H1 (cell line): Measurements from ENCODE around the gene CIAO3. TPM values are rescaled to one million over a fixed set of nuclear protein-coding genes. Genes with fewer than 3 reads are reported as not detected.

Experiments used
- ASH2L ChIP-seq: fragments of 200-600, 300-600 bp; sonication (generic); IDR thresholded peaks from one replicate; pipeline ENCODE4 v1.7.1; 2017; ENCODE audit warnings: low read length
- CHD7 ChIP-seq: fragments of 300-600 bp; sonication (generic); IDR thresholded peaks from 2 replicates; pipeline ENCODE4 v1.7.1; 2012; ENCODE audit warnings: low read length, moderate library complexity, mild to moderate bottlenecking, inconsistent platforms; ENCODE audit not compliant: insufficient replicate concordance
- POLR2AphosphoS5 ChIP-seq: IDR thresholded peaks from 2 replicates; pipeline ENCODE4 v1.6.1; 2011; ENCODE audit warnings: low read depth, low read length
- RNF2 ChIP-seq: fragments of 200-900, 300-1000 bp; sonication (generic); IDR thresholded peaks from 2 replicates; pipeline ENCODE4 v1.7.1; 2016; ENCODE audit warnings: borderline replicate concordance, low read depth, mild to moderate bottlenecking, antibody characterized with exemption, low read length; ENCODE audit not compliant: poor library complexity, severe bottlenecking; ENCODE audit errors: missing control alignments
- SIN3A ChIP-seq, 2 experiments: IDR thresholded peaks in 1 of 2; conservative IDR thresholded peaks in 1 of 2; 2 replicates each; pipeline ENCODE4 v1.6.1; 2011 to 2012; ENCODE audit warnings: low read length in 2 of 2, improper control_type of control experiment in 1 of 2, low read depth in 1 of 2, mild to moderate bottlenecking in 1 of 2
- SP2 ChIP-seq: IDR thresholded peaks from 2 replicates; pipeline ENCODE4 v1.6.1; 2012; ENCODE audit warnings: mild to moderate bottlenecking, low read length, inconsistent platforms
- TAF7 ChIP-seq: optimal IDR thresholded peaks from 2 replicates; pipeline ENCODE3; 2011; ENCODE audit warnings: low read depth, mild to moderate bottlenecking, inconsistent platforms, low read length, moderate library complexity, borderline replicate concordance
- TEAD4 ChIP-seq: IDR thresholded peaks from 2 replicates; pipeline ENCODE4 v1.6.1; 2012; ENCODE audit warnings: low read depth, low read length, inconsistent platforms, mixed read lengths
- polyA plus RNA-seq, 7 experiments: library from polyadenylated mRNA; depleted of rRNA in 3 of 7; stranded (reverse) in 5 of 7; unstranded in 2 of 7; fragments of >200 nt in 5 of 7; fragments of 200-250 nt in 2 of 7; gene quantifications; 1 replicate in 5 of 7; 2 replicates in 1 of 7; 4 replicates in 1 of 7; pipeline versions ENCODE4 v1.2.1 to v1.2.3, GENCODE V29; 2011 to 2013; ENCODE audit warnings: missing spikeins in 2 of 7, mixed read lengths in 2 of 7
- total RNA-seq: library from RNA; stranded (reverse); fragmentation: NEBNext Ultra II Directional; extraction: Animal tissue kit (Norgen Biotek cat#: 25700); gene quantifications from 2 replicates; pipeline ENCODE4 v1.2.1, GENCODE V29; 2021
- TF ChIP-seq, protein P1 (sequence below): IDR thresholded peaks from 2 replicates; pipeline ENCODE4 v1.6.1; 2012; ENCODE audit warnings: inconsistent platforms

Gene CIAO3
- total and polyA plus RNA-seq, 2 of the 8 experiments (the other 6 are each of a cell fraction or from before 2014, with no cell fraction given), result 20.0 to 20.4 TPM

DNA sequence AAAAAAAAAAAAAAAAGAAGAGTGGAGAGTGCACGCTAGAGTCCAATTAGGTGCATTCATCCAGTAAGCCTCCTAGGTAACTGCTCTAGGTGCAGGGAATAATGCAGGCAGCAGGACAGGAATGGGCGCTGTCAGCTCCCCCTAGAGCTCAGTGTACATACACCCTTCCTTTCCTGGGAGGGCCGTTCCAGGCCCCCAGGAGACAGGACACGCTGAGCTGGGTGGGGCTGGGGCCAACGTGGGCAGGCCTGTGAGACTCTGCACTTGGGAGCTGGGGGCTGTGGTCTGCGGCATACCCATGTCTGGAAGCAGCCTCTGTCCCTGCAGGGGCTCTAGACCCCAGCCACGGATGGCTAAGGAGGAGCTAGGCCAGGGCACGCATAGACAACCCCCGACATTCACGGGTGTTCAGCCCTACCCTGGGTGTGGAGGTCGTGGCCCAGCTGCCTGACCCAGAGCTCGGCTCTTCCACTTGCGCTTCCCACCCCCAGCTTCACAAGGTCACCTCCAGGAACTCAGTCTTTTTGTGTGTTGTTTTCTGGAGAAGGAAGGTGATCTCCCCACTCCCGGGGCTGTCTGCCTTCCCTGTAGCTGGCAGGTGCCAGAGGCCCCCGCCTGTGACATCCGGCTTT is 20.9 kb downstream of the CIAO3 start (continued):
- TF ChIP-seq CHD7 (no peak), SIN3A (conservative IDR thresholded peaks at IDR 0.05 in 1 of 2, IDR thresholded peaks at IDR 0.05 in 1 of 2; ENCODE audit: low read depth in 1 of 2, low read length in 2 of 2) (no peak), ASH2L (no peak), TAF7 (no peak), RNF2 (no peak), POLR2AphosphoS5 (0 out of 2 replicates have a peak, but pooled peaks have one; percentile 12), TEAD4 (no peak), SP2 (no peak)
- TF ChIP-seq, protein P1, sequence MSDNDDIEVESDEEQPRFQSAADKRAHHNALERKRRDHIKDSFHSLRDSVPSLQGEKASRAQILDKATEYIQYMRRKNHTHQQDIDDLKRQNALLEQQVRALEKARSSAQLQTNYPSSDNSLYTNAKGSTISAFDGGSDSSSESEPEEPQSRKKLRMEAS, result no peak
